ENCODE measurements around the gene ZDHHC8. TPM values are rescaled to one million over a fixed set of nuclear protein-coding genes. Genes with fewer than 3 reads are reported as not detected.

The ZDHHC8 gene
- polyA plus RNA-seq, 1 experiment: 13.5 TPM

DNA sequence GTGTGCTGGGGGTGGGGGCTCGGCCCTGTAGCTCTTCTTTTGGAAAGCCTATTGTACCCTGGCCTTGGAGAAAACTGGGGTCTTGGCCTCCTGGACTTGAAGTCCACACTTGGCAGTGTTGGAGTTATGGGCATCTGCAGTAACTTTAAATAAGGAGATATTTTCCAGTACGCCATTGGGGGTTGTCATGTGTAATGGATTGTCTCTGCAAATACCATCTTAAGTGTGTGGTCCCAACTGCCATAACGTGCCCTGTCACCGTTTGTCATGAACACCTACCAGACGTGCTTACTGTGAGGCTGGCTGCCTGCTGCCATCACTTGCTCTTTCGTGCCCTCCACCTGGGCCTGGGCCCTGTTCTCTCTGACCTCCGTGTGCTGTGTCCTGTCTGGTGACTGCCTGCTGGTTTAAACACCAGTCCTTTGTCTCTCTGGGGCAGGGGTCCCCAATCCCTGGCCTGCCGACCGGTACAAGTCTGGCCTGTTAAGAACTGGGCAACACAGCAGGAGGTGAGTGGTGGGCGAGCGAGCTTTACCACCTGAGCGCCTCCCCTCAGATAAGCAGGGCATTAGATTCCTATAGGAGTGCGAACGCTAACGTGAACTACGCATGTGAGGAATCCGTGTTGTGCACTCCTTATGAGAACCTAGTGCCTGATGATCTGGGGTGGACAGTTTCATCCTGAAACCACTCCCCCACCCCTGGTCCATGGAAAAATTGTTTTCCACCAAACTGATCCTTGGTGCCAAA, 3.6 kb upstream of the ZDHHC8 start:
- POLR2A ChIA-PET: interaction anchor here (3.2 kb wide), 1 partner anchor 11 kb away, joined by 12 read pairs; the partner anchor contains the start of gene TRMT2A
- TF ChIP-seq, protein P1, sequence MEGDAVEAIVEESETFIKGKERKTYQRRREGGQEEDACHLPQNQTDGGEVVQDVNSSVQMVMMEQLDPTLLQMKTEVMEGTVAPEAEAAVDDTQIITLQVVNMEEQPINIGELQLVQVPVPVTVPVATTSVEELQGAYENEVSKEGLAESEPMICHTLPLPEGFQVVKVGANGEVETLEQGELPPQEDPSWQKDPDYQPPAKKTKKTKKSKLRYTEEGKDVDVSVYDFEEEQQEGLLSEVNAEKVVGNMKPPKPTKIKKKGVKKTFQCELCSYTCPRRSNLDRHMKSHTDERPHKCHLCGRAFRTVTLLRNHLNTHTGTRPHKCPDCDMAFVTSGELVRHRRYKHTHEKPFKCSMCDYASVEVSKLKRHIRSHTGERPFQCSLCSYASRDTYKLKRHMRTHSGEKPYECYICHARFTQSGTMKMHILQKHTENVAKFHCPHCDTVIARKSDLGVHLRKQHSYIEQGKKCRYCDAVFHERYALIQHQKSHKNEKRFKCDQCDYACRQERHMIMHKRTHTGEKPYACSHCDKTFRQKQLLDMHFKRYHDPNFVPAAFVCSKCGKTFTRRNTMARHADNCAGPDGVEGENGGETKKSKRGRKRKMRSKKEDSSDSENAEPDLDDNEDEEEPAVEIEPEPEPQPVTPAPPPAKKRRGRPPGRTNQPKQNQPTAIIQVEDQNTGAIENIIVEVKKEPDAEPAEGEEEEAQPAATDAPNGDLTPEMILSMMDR (IDR thresholded peaks at IDR 0.05; ENCODE audit: low read depth, low read length): no peak
- Histone ChIP-seq H3K27ac (ENCODE audit: low read depth, low read length) (no peak overlapping the region), H3K4me3 (ENCODE audit: low read depth, low read length) (no peak overlapping the region), H3K9me3 (ENCODE audit: control insufficient read depth, insufficient read depth, low read length) (no peaks in the 10 kb centered on the region; the same call in 1 of the 2 replicates), H3K27me3 (ENCODE audit: control insufficient read depth, insufficient read depth, low read length) (no peaks in the 10 kb centered on the region)
- no peak for DNase-seq (ENCODE audit: low read depth, low spot score)
- CTCF ChIA-PET: no interaction called here

DNA sequence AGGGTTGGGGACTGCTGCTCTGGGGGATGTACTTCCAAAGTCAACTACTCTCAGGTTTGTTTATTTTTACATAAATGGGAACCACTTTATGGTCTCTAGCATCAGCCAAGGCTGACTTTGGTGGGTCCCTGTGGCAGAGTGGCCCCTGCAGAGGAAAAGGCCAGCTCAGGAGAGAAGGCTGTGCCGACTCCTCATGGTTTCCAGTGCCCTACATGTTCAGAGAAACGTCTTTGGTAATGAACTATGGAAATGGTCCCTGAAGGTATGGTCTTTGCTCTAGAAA, 3.0 kb upstream of the ZDHHC8 start:
- ChIA-PET POLR2A (interaction anchor here (3.2 kb wide), 1 partner anchor 11 kb away, joined by 12 read pairs; the partner anchor contains the start of gene TRMT2A), CTCF (no interaction called here)
- DNase-seq (ENCODE audit: low read depth, low spot score): no peak
- Histone ChIP-seq H3K27ac (ENCODE audit: low read depth, low read length) (no peak overlapping the region), H3K9me3 (ENCODE audit: control insufficient read depth, insufficient read depth, low read length) (no peaks in the 10 kb centered on the region; the same call in 1 of the 2 replicates), H3K4me3 (ENCODE audit: low read depth, low read length) (no peak overlapping the region), H3K27me3 (ENCODE audit: control insufficient read depth, insufficient read depth, low read length) (no peaks in the 10 kb centered on the region)
- TF ChIP-seq, protein P1 (IDR thresholded peaks at IDR 0.05; ENCODE audit: low read depth, low read length): no peak

DNA sequence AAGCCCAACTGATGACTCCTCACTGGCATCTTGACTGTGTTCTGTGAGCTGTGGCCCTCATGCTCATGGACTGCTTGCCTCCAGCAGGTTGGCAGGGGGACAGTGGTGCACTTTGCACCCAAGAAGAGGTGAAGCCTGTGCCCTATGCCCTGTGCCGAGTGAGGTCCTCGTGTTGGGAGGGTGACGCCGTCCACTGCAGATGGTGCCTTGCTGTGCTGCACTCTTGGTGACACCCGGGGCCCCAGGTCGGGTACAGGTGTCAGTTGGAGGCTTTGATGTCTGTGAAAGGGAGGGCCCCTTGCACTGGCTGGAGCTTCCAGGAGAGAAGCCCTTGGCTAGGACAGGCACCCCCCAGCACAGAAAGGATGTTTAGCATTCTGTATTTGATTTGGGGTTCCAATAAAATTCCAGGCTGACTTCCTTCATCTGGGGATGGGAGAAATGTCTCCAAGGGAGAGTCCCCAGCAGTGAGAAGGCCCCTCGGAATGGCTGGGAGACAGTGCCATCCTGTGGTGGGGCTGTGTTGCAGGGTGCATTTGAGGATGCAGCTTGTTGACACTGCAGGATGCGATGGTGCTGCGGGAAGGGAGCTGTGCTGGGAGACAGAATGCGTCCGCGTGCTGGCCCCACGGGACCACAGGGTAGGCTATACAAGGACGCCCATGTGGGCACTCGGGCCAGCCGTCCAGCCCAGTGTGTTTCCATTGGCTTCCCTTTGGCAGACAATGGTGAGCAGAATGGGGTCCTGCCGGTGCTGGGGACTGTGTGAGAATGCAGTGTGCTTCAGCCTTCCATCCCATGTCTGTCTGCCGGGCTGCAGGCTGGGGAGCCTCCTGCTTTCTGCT, 2.5 kb upstream of the ZDHHC8 start:
- Histone ChIP-seq H3K4me3 (ENCODE audit: low read depth, low read length) (no peak overlapping the region), H3K27me3 (ENCODE audit: control insufficient read depth, insufficient read depth, low read length) (no peaks in the 10 kb centered on the region), H3K27ac (ENCODE audit: low read depth, low read length) (no peak overlapping the region), H3K9me3 (ENCODE audit: control insufficient read depth, insufficient read depth, low read length) (no peaks in the 10 kb centered on the region; the same call in 1 of the 2 replicates)
- POLR2A ChIA-PET: interaction anchor here (0.6 to 3.2 kb wide), 2 partner anchors 12 to 314 kb away, joined by 3 to 12 read pairs; partner anchors contain the start of gene TRMT2A
- TF ChIP-seq, protein P1 (IDR thresholded peaks at IDR 0.05; ENCODE audit: low read depth, low read length): peak; percentile 39
- CTCF ChIA-PET: no interaction called here
- DNase-seq (ENCODE audit: low read depth, low spot score): no peak

DNA sequence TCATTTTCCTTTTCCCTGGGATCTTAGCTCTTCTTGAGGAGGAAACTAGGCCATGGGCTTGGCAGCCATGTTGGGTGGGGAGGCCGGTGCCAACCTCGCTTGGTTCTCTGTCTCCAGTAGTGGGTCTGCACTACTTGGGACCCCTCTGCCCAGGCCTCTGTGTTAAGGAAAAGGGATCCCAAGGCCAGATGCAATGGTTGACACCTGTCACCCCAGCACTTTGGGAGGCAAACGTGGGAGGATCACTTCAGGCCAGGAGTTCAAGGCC, 1.9 kb upstream of the ZDHHC8 start:
- H3K4me3 ChIP-seq (ENCODE audit: low read depth, low read length): no peak overlapping the region
- no peaks in the 10 kb centered on the region; the same call in 1 of the 2 replicates for H3K9me3 ChIP-seq (ENCODE audit: control insufficient read depth, insufficient read depth, low read length)
- TF ChIP-seq, protein P1 (IDR thresholded peaks at IDR 0.05; ENCODE audit: low read depth, low read length): no peak
- no peak for DNase-seq (ENCODE audit: low read depth, low spot score)
- ChIA-PET POLR2A (interaction anchor here (3.2 kb wide), 1 partner anchor 12 kb away, joined by 12 read pairs; the partner anchor contains the start of gene TRMT2A), CTCF (no interaction called here)
- no peak overlapping the region for H3K27ac ChIP-seq (ENCODE audit: low read depth, low read length)
- H3K27me3 ChIP-seq (ENCODE audit: control insufficient read depth, insufficient read depth, low read length): no peaks in the 10 kb centered on the region

DNA sequence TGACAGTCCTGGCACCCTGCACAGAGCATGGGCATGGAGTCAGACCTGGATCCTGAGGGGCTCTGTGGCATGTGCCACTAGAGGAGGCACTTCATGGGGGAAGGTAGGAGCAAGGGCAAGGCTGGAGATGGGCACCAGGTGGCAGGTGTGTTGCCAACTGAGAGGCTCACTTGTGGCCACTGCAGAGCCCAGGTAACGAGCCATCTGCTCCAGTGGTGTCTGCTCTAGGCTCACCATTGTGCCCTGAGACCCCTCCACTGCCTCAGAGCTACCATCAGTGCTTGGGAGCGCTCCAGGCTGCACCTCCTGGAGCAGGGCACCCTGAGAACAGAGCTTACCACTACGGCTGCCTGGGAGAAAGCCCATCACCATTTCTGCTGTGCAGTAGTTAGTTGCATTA, 1.3 kb upstream of the ZDHHC8 start:
- Histone ChIP-seq H3K9me3 (ENCODE audit: control insufficient read depth, insufficient read depth, low read length) (no peaks in the 10 kb centered on the region; the same call in 1 of the 2 replicates), H3K4me3 (ENCODE audit: low read depth, low read length) (no peak overlapping the region), H3K27me3 (ENCODE audit: control insufficient read depth, insufficient read depth, low read length) (no peaks in the 10 kb centered on the region), H3K27ac (ENCODE audit: low read depth, low read length) (no peak overlapping the region)
- CTCF ChIA-PET: no interaction called here
- TF ChIP-seq, protein P1 (IDR thresholded peaks at IDR 0.05; ENCODE audit: low read depth, low read length): no peak
- DNase-seq (ENCODE audit: low read depth, low spot score): no peak
- POLR2A ChIA-PET: interaction anchor here (3.2 kb wide), 1 partner anchor 13 kb away, joined by 12 read pairs; the partner anchor contains the start of gene TRMT2A

Measured in AG04450 (cell line).